Coronary artery (tissue), 2 donors: Measurements from ENCODE around the gene TIMP2.

Source experiments
- DNase-seq: peaks from one replicate; pipeline ENCODE4 v3.0.0-alpha.2; 2017; ENCODE audit warnings: low spot score
- H3K27ac ChIP-seq, 2 donors: fragments of 200-600 bp; sonication (generic); one replicate each; pipeline ENCODE4 v1.5.1; 2016 to 2019
- H3K4me3 ChIP-seq: fragments of 200-600 bp; sonication (generic); 2 replicates; pipeline ENCODE4 v1.5.1; 2016; ENCODE audit warnings: mild to moderate bottlenecking, moderate library complexity
- TF ChIP-seq, protein P1 (sequence below): fragments of 200-600 bp; sonication (generic); IDR thresholded peaks from one replicate; pipeline ENCODE4 v1.5.1; 2019; ENCODE audit warnings: antibody characterized with exemption

TIMP2 gene

DNA sequence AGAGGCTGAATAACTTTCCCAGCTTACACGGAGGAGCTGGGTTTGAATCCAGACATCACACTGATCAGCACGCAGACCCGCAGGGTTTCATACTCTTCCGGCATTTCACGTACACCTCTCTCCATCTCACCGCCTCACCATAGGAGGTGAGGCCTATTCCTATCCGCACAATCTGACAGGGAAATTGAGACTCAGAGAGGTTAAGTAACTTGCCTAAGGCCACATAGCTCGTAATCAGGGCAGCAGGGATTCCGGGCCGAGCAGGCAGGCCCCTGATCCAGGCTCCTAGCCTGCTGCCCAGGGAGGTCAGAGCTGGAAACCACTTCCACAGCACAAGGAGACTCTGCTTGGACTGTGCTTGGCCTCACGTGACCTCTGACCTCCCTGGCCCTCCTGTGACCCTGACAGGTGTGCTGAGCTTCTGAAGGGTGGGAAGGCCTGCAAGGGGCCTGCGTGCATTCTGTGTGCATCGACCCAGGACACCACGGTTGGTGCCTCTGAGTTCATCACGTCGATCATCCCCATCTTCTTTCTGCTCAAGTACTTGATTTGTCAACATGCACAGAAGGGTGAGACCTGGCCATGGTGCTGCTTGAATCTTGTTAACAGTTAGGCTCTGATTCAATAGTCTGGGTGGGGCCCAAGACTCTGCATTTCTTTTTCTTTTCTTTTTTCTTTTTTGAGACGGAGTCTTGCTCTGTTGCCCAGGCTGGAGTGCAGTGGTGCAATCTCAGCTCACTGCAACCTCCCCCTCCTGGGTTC is 26.9 kb downstream of the TIMP2 start:
- H3K27ac ChIP-seq, result peak overlapping the region in 1 of 2 donors; percentile 80
- H3K4me3 ChIP-seq, result no peak overlapping the region
- TF ChIP-seq, protein P1, sequence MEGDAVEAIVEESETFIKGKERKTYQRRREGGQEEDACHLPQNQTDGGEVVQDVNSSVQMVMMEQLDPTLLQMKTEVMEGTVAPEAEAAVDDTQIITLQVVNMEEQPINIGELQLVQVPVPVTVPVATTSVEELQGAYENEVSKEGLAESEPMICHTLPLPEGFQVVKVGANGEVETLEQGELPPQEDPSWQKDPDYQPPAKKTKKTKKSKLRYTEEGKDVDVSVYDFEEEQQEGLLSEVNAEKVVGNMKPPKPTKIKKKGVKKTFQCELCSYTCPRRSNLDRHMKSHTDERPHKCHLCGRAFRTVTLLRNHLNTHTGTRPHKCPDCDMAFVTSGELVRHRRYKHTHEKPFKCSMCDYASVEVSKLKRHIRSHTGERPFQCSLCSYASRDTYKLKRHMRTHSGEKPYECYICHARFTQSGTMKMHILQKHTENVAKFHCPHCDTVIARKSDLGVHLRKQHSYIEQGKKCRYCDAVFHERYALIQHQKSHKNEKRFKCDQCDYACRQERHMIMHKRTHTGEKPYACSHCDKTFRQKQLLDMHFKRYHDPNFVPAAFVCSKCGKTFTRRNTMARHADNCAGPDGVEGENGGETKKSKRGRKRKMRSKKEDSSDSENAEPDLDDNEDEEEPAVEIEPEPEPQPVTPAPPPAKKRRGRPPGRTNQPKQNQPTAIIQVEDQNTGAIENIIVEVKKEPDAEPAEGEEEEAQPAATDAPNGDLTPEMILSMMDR, result no peak
- DNase-seq, result no peak

DNA sequence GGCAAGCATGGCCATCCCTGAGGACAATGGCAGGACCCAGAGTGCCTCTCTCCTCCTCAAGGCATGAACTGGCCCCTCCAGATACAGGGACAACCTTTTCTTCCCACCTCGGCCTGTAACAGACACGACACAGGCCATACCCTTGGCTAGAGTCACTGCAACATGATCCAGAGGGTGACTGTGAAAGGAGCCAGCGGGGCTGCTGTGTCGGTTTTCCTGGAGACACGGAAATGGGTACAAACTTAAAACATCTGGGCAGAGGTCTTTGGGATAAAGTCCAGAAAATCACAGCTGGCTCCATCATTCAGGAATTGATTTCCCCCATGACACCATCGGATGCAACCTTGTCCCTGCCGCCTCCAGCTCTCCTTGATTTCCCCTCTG is 27.5 kb downstream of the TIMP2 start:
- peak overlapping the region in 1 of 2 donors; percentile 80 for H3K27ac ChIP-seq
- TF ChIP-seq, protein P1, result no peak
- H3K4me3 ChIP-seq, result no peak overlapping the region
- no peak for DNase-seq

DNA sequence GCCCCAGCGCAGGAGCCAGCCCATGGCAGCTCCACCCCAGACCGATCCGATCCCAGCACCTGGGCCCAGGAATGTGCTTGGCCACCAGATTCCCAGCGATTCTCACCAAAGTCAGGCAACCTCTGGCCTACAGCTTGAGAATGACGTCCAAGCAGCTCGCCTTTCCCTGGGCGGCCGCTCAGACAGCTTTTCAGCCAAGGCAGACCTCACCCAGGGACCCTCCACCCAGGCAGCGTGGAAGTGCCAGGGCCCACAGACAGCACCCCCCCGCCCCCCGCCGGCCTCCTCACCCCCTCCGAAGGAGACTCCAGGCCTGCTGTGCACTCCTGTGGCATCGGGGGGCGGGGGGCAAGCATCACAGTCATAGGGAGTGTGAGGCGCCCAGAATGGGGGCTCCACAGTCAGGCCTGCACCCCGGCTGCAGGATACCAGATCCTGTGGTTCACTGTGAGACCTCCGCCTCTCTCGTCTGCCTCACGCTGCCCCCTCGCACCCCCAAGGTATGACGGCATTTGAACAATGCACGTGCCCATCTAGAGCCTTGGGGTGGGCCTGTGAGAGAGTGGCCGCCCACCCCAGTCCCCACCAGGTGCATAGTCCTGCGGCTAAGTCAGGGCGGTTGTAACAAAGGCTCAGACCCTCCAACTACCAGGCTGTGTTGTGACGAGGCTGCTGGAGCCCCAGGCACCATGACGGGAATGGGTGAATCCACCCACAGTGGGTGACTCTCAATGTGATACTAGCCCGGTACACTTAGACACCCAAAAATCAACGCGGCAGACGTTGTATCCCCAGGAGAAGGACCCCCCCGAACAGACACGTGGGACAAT is 28.1 kb downstream of the TIMP2 start:
- Histone ChIP-seq H3K27ac (peak overlapping the region; percentile 25 to 80), H3K4me3 (peak overlapping the region; percentile 46)
- DNase-seq, result no peak
- TF ChIP-seq, protein P1, result no peak

DNA sequence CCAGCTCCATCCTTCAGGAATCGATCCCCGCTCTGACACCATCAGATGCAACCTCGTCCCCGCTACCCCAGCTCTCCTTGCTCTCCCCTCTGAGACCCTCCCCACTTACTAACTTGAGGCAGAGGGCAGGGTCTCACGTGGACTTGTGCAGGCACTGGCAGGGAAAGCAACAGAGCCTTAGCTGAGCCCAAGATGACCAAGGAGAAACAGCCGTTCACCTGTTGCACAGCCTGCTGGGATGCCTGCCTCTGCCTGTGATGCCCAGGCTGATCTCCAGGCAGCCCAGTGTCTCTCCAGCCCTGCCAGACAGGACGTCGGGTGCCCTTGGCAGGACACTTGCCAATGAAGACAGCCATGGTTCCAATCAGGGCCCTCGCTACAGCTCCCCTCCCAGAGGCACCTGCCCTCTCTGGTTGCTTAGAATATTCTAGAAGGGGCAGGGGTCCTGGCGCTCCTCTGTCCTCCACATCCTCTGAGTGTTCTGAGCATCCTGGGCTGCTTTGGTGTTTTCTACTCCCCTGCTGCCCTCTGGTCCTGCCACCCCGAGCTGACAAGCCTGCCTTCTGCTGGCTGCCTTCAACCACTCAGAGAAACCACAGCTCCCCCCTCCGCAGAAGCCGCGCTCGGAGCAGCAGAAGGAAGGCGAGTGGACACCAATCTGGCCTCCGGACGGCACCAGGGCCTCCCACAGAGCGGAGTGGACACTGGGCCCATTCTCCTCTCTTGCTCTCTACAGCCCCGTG is 28.9 kb downstream of the TIMP2 start:
- TF ChIP-seq, protein P1, result no peak
- peak overlapping the region; percentile 46 for H3K4me3 ChIP-seq
- DNase-seq, result no peak
- H3K27ac ChIP-seq, result peak overlapping the region; percentile 25 to 80

DNA sequence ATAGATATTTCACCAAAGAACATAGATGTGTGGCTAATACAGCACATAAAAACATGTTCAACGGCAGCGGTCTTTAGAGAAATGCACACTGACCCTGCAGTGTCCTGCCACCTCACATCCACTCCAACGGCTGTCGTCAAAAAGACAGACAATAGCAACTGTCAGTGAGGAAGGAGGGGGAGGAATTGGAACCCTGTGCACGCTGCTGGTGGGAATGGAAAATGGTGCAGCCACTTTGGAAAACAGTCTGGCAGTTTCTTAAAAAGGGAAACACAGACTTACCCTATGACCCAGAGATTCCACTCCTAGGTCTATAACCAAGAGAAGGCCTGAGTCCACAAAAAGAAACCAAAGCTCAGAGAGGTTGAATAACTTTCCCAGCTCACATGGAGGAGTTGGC is 29.9 kb downstream of the TIMP2 start:
- DNase-seq, result no peak
- H3K4me3 ChIP-seq, result peak overlapping the region; percentile 46
- peak overlapping the region; percentile 7 to 80 for H3K27ac ChIP-seq
- TF ChIP-seq, protein P1, result no peak

DNA sequence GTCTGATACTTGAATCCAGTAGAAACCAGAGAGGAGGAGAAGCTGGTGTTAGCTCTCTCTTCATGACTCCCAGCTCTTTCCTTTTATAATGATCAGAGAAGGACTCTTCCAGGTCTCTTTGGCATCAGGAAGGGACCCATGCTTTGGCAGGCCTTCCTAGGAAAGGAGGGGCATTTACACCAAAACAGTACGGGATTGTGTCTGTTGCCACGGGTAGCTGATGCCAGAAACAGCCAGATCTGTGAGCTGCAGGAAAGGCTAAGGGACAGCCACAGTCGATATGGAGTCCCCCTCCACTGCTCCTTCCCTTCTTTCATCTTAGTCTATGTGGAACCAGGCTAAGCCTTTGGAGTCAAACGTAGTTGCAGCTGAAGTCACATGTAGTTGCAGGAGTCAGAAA is 31.5 kb downstream of the TIMP2 start:
- TF ChIP-seq, protein P1, result no peak
- no peak for DNase-seq
- Histone ChIP-seq H3K27ac (no peak overlapping the region), H3K4me3 (no peak overlapping the region)
